ENCODE measurements around the gene CIRBP.
"Not testable (repeated sequence)": the region's sequence is repeated elsewhere in the genome, so short reads cannot be mapped to it uniquely, and the experiment has no call there.

CIRBP gene

GRCh38 chr19:1244693-1245451 is 24.3 kb upstream of the CIRBP start:
- DNase-seq: no peak

GRCh38 chr19:1245494-1246264 is 23.5 kb upstream of the CIRBP start:
- no peak for DNase-seq

- not testable (repeated sequence) for DNase-seq
Observed at GRCh38 chr19:1246265-1247087, 22.7 kb upstream of the CIRBP start.

GRCh38 chr19:1247748-1248138 is 21.4 kb upstream of the CIRBP start:
- DNase-seq: no peak

GRCh38 chr19:1248139-1248785 is 20.9 kb upstream of the CIRBP start, which contains the start of gene MIDN:
MIDN (plus strand) TSS chr19:1248583; CDS start chr19:1250297, 1,714 bp downstream.
- DNase-seq: peak; percentile 62 to 81 (median 67)

GRCh38 chr19:1248786-1249297 is 20.3 kb upstream of the CIRBP start:
- DNase-seq: peak; percentile 73 to 90 (median 81)

GRCh38 chr19:1249298-1249989 is 19.7 kb upstream of the CIRBP start:
- DNase-seq: peak; percentile 87 to 98 (median 90)

GRCh38 chr19:1249990-1250436 is 19.1 kb upstream of the CIRBP start:
- DNase-seq: no peak

GRCh38 chr19:1250437-1251260 is 18.5 kb upstream of the CIRBP start:
- peak; percentile 38 to 64 (median 61) for DNase-seq

- peak; percentile 47 to 76 (median 63) for DNase-seq
Observed at GRCh38 chr19:1251330-1252220, 17.6 kb upstream of the CIRBP start.

- DNase-seq: peak in 4 of 5 donors; percentile 44 to 78 (median 54)
Observed at GRCh38 chr19:1252221-1252820, 16.8 kb upstream of the CIRBP start.

GRCh38 chr19:1252821-1253513 is 16.2 kb upstream of the CIRBP start:
- DNase-seq: peak; percentile 63 to 86 (median 70)

GRCh38 chr19:1253514-1254080 is 15.5 kb upstream of the CIRBP start:
- DNase-seq: no peak

- no peak for DNase-seq
Observed at GRCh38 chr19:1254081-1254527, 15.0 kb upstream of the CIRBP start.

- DNase-seq: no peak
Observed at GRCh38 chr19:1254530-1255185, 14.5 kb upstream of the CIRBP start.

- no peak for DNase-seq
Observed at GRCh38 chr19:1255186-1256161, 13.7 kb upstream of the CIRBP start.

All from T-helper 1 cell (primary cell).